Measurements from ENCODE around the gene TTYH1. TPM values are rescaled to one million over a fixed set of nuclear protein-coding genes. Genes with fewer than 3 reads are reported as not detected.

Gene TTYH1
- total and polyA plus RNA-seq, 9 of the 15 experiments (the other 6 are each of a cell fraction or from before 2014, with no cell fraction given), result 0.08 TPM; not detected in 8

GRCh38 chr19:54463531-54464043 is 48.3 kb downstream of the TTYH1 start, which contains the start of gene LENG9 (continued):
- TF ChIP-seq PHF8 (IDR thresholded peaks at IDR 0.05; ENCODE audit: borderline replicate concordance, low read length) (peak; percentile 74; the same call in 1 of the 2 replicates), THRAP3 (IDR thresholded peaks at IDR 0.05; ENCODE audit: borderline replicate concordance) (no peak), PKNOX1 (IDR thresholded peaks at IDR 0.05) (no peak), CREM (IDR thresholded peaks at IDR 0.05; ENCODE audit: low read depth) (peak; percentile 46; the same call in 1 of the 2 replicates), SLC30A9 (CRISPR knock-in tag; IDR thresholded peaks at IDR 0.05) (no peak), ZNF24 (IDR thresholded peaks at IDR 0.05) (peak; percentile 84), JUN (IDR thresholded peaks at IDR 0.05; ENCODE audit: borderline replicate concordance, low read depth, low read length) (no peak), JUN (CRISPR knock-in tag; IDR thresholded peaks at IDR 0.05; ENCODE audit: borderline replicate concordance) (no peak), MTA3 (IDR thresholded peaks at IDR 0.05; ENCODE audit: borderline replicate concordance) (no peak), ZNF318 (IDR thresholded peaks at IDR 0.05; ENCODE audit: borderline replicate concordance in 1 of 2, low read depth in 1 of 2) (no peak), ZNF512 (tag; IDR thresholded peaks at IDR 0.05) (no peak), HIVEP1 (CRISPR knock-in tag; IDR thresholded peaks at IDR 0.05) (no peak), CSDE1 (IDR thresholded peaks at IDR 0.05) (no peak)
- TF ChIP-seq, protein P1, sequence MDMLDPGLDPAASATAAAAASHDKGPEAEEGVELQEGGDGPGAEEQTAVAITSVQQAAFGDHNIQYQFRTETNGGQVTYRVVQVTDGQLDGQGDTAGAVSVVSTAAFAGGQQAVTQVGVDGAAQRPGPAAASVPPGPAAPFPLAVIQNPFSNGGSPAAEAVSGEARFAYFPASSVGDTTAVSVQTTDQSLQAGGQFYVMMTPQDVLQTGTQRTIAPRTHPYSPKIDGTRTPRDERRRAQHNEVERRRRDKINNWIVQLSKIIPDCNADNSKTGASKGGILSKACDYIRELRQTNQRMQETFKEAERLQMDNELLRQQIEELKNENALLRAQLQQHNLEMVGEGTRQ (CRISPR knock-in tag; IDR thresholded peaks at IDR 0.05), result no peak
- TF ChIP-seq, protein P2, sequence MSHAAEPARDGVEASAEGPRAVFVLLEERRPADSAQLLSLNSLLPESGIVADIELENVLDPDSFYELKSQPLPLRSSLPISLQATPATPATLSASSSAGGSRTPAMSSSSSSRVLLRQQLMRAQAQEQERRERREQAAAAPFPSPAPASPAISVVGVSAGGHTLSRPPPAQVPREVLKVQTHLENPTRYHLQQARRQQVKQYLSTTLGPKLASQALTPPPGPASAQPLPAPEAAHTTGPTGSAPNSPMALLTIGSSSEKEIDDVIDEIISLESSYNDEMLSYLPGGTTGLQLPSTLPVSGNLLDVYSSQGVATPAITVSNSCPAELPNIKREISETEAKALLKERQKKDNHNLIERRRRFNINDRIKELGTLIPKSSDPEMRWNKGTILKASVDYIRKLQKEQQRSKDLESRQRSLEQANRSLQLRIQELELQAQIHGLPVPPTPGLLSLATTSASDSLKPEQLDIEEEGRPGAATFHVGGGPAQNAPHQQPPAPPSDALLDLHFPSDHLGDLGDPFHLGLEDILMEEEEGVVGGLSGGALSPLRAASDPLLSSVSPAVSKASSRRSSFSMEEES (CRISPR knock-in tag; IDR thresholded peaks at IDR 0.05), result no peak

Measured in K562 (cell line).